Trophoblast cell (in vitro differentiated cells and primary cell): Measurements from ENCODE around the gene ILDR1.

Experiments
- DNase-seq, 2 donors: peaks; one replicate each; pipeline ENCODE4 v3.0.0-alpha.2; 2016
- H2AFZ ChIP-seq: 2 replicates; pipeline ENCODE4 v1.6.1; 2013; ENCODE audit warnings: low read length, moderate library complexity, mild to moderate bottlenecking; ENCODE audit not compliant: insufficient read depth, poor library complexity
- H2AK5ac ChIP-seq: 2 replicates; pipeline ENCODE4 v1.6.1; 2013; ENCODE audit warnings: mild to moderate bottlenecking, low read length
- H2BK120ac ChIP-seq: 2 replicates; pipeline ENCODE4 v1.6.1; 2013; ENCODE audit warnings: low read length, mild to moderate bottlenecking, moderate library complexity; ENCODE audit not compliant: insufficient read depth, poor library complexity
- H2BK12ac ChIP-seq: 2 replicates; pipeline ENCODE4 v1.6.1; 2013; ENCODE audit warnings: mild to moderate bottlenecking, low read length, moderate library complexity
- H2BK5ac ChIP-seq: 2 replicates; pipeline ENCODE4 v1.6.1; 2013; ENCODE audit warnings: low read length, low read depth, moderate library complexity, mild to moderate bottlenecking; ENCODE audit not compliant: poor library complexity
- H3K14ac ChIP-seq: 2 replicates; pipeline ENCODE4 v1.6.1; 2013; ENCODE audit warnings: mild to moderate bottlenecking, low read length
- H3K18ac ChIP-seq: 2 replicates; pipeline ENCODE4 v1.6.1; 2013; ENCODE audit warnings: mild to moderate bottlenecking, low read length
- H3K23ac ChIP-seq: 2 replicates; pipeline ENCODE4 v1.6.1; 2013; ENCODE audit warnings: low read length
- H3K27ac ChIP-seq: 2 replicates; pipeline ENCODE4 v1.5.1; 2013; ENCODE audit warnings: low read depth, mild to moderate bottlenecking, inconsistent platforms, low read length, moderate library complexity
- H3K27me3 ChIP-seq: 2 replicates; pipeline ENCODE4 v1.6.1; 2013; ENCODE audit warnings: inconsistent platforms, mild to moderate bottlenecking, low read length, moderate library complexity; ENCODE audit not compliant: insufficient read depth
- H3K36me3 ChIP-seq, 2 experiments: 1 replicate in 1 of 2; 2 replicates in 1 of 2; pipeline ENCODE4 v1.6.1; 2013; ENCODE audit warnings: low read length in 2 of 2, mild to moderate bottlenecking in 2 of 2, moderate library complexity in 1 of 2; ENCODE audit not compliant: insufficient read depth in 2 of 2, control insufficient read depth in 1 of 2
- H3K4ac ChIP-seq: 2 replicates; pipeline ENCODE4 v1.6.1; 2013; ENCODE audit warnings: low read depth, mild to moderate bottlenecking, low read length, moderate library complexity
- H3K4me1 ChIP-seq, 2 experiments: 1 replicate in 1 of 2; 2 replicates in 1 of 2; pipeline ENCODE4 v1.6.1; 2013; ENCODE audit warnings: low read length in 2 of 2, mild to moderate bottlenecking in 2 of 2, moderate library complexity in 1 of 2; ENCODE audit not compliant: insufficient read depth in 2 of 2, control insufficient read depth in 1 of 2
- H3K4me2 ChIP-seq: 2 replicates; pipeline ENCODE4 v1.6.1; 2013; ENCODE audit warnings: inconsistent platforms, mild to moderate bottlenecking, low read length, moderate library complexity
- H3K4me3 ChIP-seq: 2 replicates; pipeline ENCODE4 v1.5.1; 2013; ENCODE audit warnings: mild to moderate bottlenecking, low read depth, low read length, inconsistent platforms
- H3K79me1 ChIP-seq: one replicate; pipeline ENCODE4 v1.6.1; 2013; ENCODE audit warnings: low read length
- H3K79me2 ChIP-seq: 2 replicates; pipeline ENCODE4 v1.6.1; 2013; ENCODE audit warnings: low read length, mild to moderate bottlenecking; ENCODE audit not compliant: control insufficient read depth, insufficient read depth, poor library complexity
- H3K9ac ChIP-seq: 2 replicates; pipeline ENCODE4 v1.6.1; 2013; ENCODE audit warnings: mild to moderate bottlenecking, low read length
- H3K9me3 ChIP-seq: 2 replicates; pipeline ENCODE4 v1.6.1; 2013; ENCODE audit warnings: low read depth, mild to moderate bottlenecking, control low read depth, inconsistent platforms, low read length; ENCODE audit not compliant: insufficient read depth
- H4K12ac ChIP-seq: 2 replicates; pipeline ENCODE4 v1.6.1; 2013; ENCODE audit warnings: low read depth, mild to moderate bottlenecking, low read length, moderate library complexity
- H4K8ac ChIP-seq: 2 replicates; pipeline ENCODE4 v1.6.1; 2013; ENCODE audit warnings: low read depth, mild to moderate bottlenecking, low read length, moderate library complexity
- H4K91ac ChIP-seq: one replicate; pipeline ENCODE4 v1.6.1; 2013; ENCODE audit warnings: low read depth, mild to moderate bottlenecking, low read length, moderate library complexity
- WGBS: extraction: QIAGEN DNeasy Blood & Tissue Kit; methylation state at CpG from one replicate; pipeline ENCODE4 v1.1.7; 2013; ENCODE audit warnings: missing lambda C conversion rate; ENCODE audit not compliant: insufficient read length, insufficient coverage; ENCODE audit errors: extremely low coverage; 5-methylcytosine and 5-hydroxymethylcytosine counted together

ILDR1 gene

GRCh38 chr3:121989943-121990342 lies 32.1 kb downstream of the ILDR1 start:
- Histone ChIP-seq H4K8ac (no peak overlapping the region), H3K36me3 (no peaks in the 10 kb centered on the region), H3K4me1 (peaks cover 1 to 6% of the 10 kb centered on the region in 2 experiments), H2BK5ac (no peak overlapping the region), H3K79me1 (no peaks in the 10 kb centered on the region), H4K12ac (no peak overlapping the region), H3K4ac (no peak overlapping the region), H2BK12ac (no peak overlapping the region), H2AK5ac (no peak overlapping the region), H3K27me3 (no peaks in the 10 kb centered on the region), H3K9me3 (peaks cover 1% of the 10 kb centered on the region), H2BK120ac (no peak overlapping the region), H3K27ac (no peak overlapping the region), H3K4me3 (no peak overlapping the region), H3K9ac (no peak overlapping the region), H2AFZ (peak overlapping the region; percentile 6), H3K18ac (no peak overlapping the region), H4K91ac (no peak overlapping the region), H3K79me2 (no peaks in the 10 kb centered on the region), H3K14ac (no peak overlapping the region), H3K23ac (no peak overlapping the region), H3K4me2 (no peak overlapping the region)
- DNase-seq = peak in 1 of 2 donors; percentile 48

GRCh38 chr3:121988146-121988545 lies 33.9 kb downstream of the ILDR1 start:
- Histone ChIP-seq H3K4ac (no peak overlapping the region), H3K23ac (no peak overlapping the region), H3K4me3 (no peak overlapping the region), H3K4me2 (no peak overlapping the region), H3K79me2 (no peaks in the 10 kb centered on the region), H2BK120ac (no peak overlapping the region), H2AFZ (no peak overlapping the region), H2BK12ac (no peak overlapping the region), H3K9me3 (no peaks in the 10 kb centered on the region), H3K27ac (no peak overlapping the region), H2AK5ac (no peak overlapping the region), H3K18ac (no peak overlapping the region), H3K79me1 (no peaks in the 10 kb centered on the region), H3K14ac (no peak overlapping the region), H3K4me1 (peaks cover 1 to 6% of the 10 kb centered on the region in 2 experiments), H3K9ac (no peak overlapping the region), H3K27me3 (no peaks in the 10 kb centered on the region), H3K36me3 (no peaks in the 10 kb centered on the region), H4K12ac (no peak overlapping the region), H4K8ac (no peak overlapping the region), H4K91ac (no peak overlapping the region), H2BK5ac (no peak overlapping the region)
- no peak for DNase-seq
- WGBS = no CpG with 5 or more reads among the region's 2 CpGs

- Histone ChIP-seq H4K12ac (no peak overlapping the region), H3K14ac (no peak overlapping the region), H2AK5ac (no peak overlapping the region), H3K9me3 (no peaks in the 10 kb centered on the region), H3K79me1 (no peaks in the 10 kb centered on the region), H3K4me1 (peaks cover 1 to 4% of the 10 kb centered on the region in 2 experiments), H3K9ac (no peak overlapping the region), H3K27me3 (no peaks in the 10 kb centered on the region), H4K91ac (no peak overlapping the region), H2BK120ac (no peak overlapping the region), H2BK12ac (no peak overlapping the region), H3K36me3 (no peaks in the 10 kb centered on the region), H3K18ac (no peak overlapping the region), H2AFZ (no peak overlapping the region), H3K79me2 (no peaks in the 10 kb centered on the region), H2BK5ac (no peak overlapping the region), H3K4me2 (no peak overlapping the region), H3K4me3 (no peak overlapping the region), H3K27ac (no peak overlapping the region), H3K23ac (no peak overlapping the region), H3K4ac (no peak overlapping the region), H4K8ac (no peak overlapping the region)
- no CpG with 5 or more reads among the region's 2 CpGs for WGBS
- DNase-seq = no peak
Measured at GRCh38 chr3:121985846-121986245, 36.2 kb downstream of the ILDR1 start.

- H4K8ac ChIP-seq = no peak overlapping the region
- no peaks in the 10 kb centered on the region for H3K79me1 ChIP-seq
- H2BK12ac ChIP-seq = no peak overlapping the region
- no peak overlapping the region for H2AFZ ChIP-seq
- no peak overlapping the region for H3K9ac ChIP-seq
- H3K4me3 ChIP-seq = no peak overlapping the region
- no peak overlapping the region for H4K91ac ChIP-seq
- no peak overlapping the region for H3K23ac ChIP-seq
- no peak overlapping the region for H3K27ac ChIP-seq
- H3K36me3 ChIP-seq = no peaks in the 10 kb centered on the region
- DNase-seq = no peak
- no peak overlapping the region for H2BK120ac ChIP-seq
- H3K4me2 ChIP-seq = no peak overlapping the region
- no peaks in the 10 kb centered on the region for H3K79me2 ChIP-seq
- no peak overlapping the region for H2BK5ac ChIP-seq
- no peak overlapping the region for H3K18ac ChIP-seq
- H4K12ac ChIP-seq = no peak overlapping the region
- H3K14ac ChIP-seq = no peak overlapping the region
- no peak overlapping the region for H3K4ac ChIP-seq
- H3K9me3 ChIP-seq = no peaks in the 10 kb centered on the region
- H3K4me1 ChIP-seq = no peaks in the 10 kb centered on the region
- H2AK5ac ChIP-seq = no peak overlapping the region
- H3K27me3 ChIP-seq = no peaks in the 10 kb centered on the region
- WGBS = no CpG with 5 or more reads among the region's 2 CpGs
Measured at GRCh38 chr3:121981473-121981872, 40.6 kb downstream of the ILDR1 start.
